ENCODE results near the gene ALOX15. TPM values are rescaled to one million over a fixed set of nuclear protein-coding genes. Genes with fewer than 3 reads are reported as not detected.
"Not testable (repeated sequence)": the region's sequence is repeated elsewhere in the genome, so short reads cannot be mapped to it uniquely, and the experiment has no call there.

ALOX15 gene
- total RNA-seq, 3 donors from 2014 or later (not counting 1 experiment from before 2014, with no cell fraction given) = not detected

DNA sequence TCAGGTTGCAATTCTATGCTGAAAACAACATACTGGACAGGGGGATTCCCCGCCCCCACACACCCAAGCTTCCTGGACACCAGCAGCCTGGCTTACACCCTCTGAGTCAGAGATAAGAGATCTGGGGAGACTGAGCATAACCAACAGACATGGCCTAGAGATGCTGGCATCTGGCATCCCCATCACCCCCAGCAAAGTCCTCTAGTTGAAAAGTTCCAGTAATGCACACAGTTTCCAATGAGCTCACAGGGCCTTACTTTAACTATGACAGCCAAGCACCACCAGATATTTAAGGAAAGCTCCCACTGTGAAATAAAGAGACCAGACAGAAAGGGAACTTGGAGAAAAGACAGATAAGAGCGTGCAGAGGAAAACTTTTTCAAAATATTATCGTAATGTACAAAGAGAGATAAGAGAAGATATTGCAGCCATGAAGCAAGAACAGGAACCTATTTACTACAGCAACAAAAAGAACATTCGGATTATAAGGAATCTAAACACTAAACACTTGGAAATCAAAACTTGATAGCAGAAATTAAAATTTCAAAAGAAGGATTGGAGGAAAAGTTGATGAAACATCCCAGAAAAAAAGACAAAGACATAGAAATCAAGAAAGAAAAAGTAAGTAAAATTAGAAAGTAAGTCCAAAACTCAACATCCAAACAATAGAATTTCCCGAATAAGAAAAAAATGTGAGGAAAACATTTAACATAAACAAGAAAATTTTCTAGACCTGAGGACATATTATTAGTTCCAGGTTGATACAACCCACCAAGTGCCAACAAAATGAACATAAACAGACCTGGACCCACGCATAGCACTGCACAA lies 17.2 kb upstream of the ALOX15 start:
- no peaks in the 10 kb centered on the region for H3K36me3 Mint-ChIP-seq
- no peak overlapping the region for H3K4me3 Mint-ChIP-seq
- no peaks in the 10 kb centered on the region for H3K4me1 Mint-ChIP-seq
- no peak overlapping the region for H3K4me3 ChIP-seq (ENCODE audit: low read length)
- no peak for DNase-seq
- no peaks in the 10 kb centered on the region for H3K9me3 Mint-ChIP-seq
- no peaks in the 10 kb centered on the region for H3K36me3 ChIP-seq (ENCODE audit: control insufficient read depth, insufficient read depth, low read length)
- no peaks in the 10 kb centered on the region for H3K9me3 ChIP-seq (ENCODE audit: control insufficient read depth, insufficient read depth, low read length)
- no peaks in the 10 kb centered on the region for H3K4me1 ChIP-seq (ENCODE audit: control insufficient read depth, insufficient read depth, low read length)
- TF ChIP-seq, protein P1, sequence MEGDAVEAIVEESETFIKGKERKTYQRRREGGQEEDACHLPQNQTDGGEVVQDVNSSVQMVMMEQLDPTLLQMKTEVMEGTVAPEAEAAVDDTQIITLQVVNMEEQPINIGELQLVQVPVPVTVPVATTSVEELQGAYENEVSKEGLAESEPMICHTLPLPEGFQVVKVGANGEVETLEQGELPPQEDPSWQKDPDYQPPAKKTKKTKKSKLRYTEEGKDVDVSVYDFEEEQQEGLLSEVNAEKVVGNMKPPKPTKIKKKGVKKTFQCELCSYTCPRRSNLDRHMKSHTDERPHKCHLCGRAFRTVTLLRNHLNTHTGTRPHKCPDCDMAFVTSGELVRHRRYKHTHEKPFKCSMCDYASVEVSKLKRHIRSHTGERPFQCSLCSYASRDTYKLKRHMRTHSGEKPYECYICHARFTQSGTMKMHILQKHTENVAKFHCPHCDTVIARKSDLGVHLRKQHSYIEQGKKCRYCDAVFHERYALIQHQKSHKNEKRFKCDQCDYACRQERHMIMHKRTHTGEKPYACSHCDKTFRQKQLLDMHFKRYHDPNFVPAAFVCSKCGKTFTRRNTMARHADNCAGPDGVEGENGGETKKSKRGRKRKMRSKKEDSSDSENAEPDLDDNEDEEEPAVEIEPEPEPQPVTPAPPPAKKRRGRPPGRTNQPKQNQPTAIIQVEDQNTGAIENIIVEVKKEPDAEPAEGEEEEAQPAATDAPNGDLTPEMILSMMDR (IDR thresholded peaks at IDR 0.05) = no peak
- H3K27ac ChIP-seq (ENCODE audit: low read length) = no peak overlapping the region
- H3K27ac Mint-ChIP-seq = no peak overlapping the region
- no peaks in the 10 kb centered on the region for H3K27me3 ChIP-seq (ENCODE audit: control insufficient read depth, insufficient read depth, low read length)
- intact Hi-C loops (cut with micrococcal nuclease) = no loop called here
- peaks cover 3 to 7% of the 10 kb centered on the region in 2 donors for H3K27me3 Mint-ChIP-seq (ENCODE audit: low read depth in 2 of 2)
- ATAC-seq = peak in 1 of 3 donors; percentile 41
- WGBS (ENCODE audit: insufficient coverage) = 93% methylated on average over 3 of the region's 6 CpGs

DNA sequence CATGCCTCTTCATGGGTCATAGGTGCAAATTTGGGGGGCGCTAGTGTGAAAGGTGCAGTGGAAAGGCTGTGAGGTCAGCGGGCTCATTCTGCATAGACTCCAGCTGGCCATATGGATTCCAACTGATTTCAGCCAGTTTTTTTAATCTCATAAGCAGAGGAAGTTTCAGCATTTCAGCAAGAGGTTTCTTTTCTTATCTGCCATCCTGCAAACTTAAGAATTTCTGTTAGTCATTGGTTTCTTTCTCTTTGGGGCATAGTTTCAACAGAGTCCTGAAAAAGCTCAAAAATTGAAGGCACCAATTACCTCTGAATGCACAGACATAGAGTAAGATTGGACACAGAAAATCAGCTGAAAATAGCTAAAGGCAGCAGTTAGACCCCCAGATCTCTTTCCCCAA lies 16.2 kb upstream of the ALOX15 start:
- Histone ChIP-seq H3K27ac (ENCODE audit: low read length) (no peak overlapping the region), H3K27me3 (ENCODE audit: control insufficient read depth, insufficient read depth, low read length) (no peaks in the 10 kb centered on the region), H3K4me3 (ENCODE audit: low read length) (no peak overlapping the region), H3K36me3 (ENCODE audit: control insufficient read depth, insufficient read depth, low read length) (no peaks in the 10 kb centered on the region), H3K4me1 (ENCODE audit: control insufficient read depth, insufficient read depth, low read length) (no peaks in the 10 kb centered on the region), H3K9me3 (ENCODE audit: control insufficient read depth, insufficient read depth, low read length) (no peaks in the 10 kb centered on the region)
- Mint-ChIP-seq H3K4me3 (no peak overlapping the region), H3K36me3 (no peaks in the 10 kb centered on the region), H3K27ac (no peak overlapping the region), H3K27me3 (ENCODE audit: low read depth in 2 of 2) (peaks cover 3 to 7% of the 10 kb centered on the region in 2 donors), H3K9me3 (no peaks in the 10 kb centered on the region), H3K4me1 (no peaks in the 10 kb centered on the region)
- 79% methylated on average over 2 of the region's 2 CpGs for WGBS (ENCODE audit: insufficient coverage)
- intact Hi-C loops (cut with micrococcal nuclease) = no loop called here
- DNase-seq = no peak
- TF ChIP-seq, protein P1 (IDR thresholded peaks at IDR 0.05) = no peak
- ATAC-seq = no peak

DNA sequence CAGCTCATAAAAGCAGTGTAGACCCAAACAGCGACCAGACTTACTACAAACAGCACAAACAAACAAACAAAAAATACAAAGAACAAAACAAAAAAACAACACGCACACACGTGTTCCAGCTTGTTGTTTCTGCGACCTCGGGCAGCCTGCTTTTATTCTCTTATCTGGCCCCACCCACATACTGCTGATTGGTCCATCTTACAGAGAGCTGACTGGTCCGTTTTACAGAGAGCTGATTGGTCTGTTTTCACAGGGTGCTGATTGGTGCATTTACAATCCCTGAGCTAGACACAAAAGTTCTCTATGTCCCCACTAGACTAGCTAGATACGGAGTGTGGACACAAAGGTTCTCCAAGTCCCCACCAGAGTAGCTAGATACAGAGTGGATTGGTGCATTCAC lies 14.5 kb upstream of the ALOX15 start:
- ATAC-seq; DNase-seq; H3K27ac Mint-ChIP-seq; H3K27me3 Mint-ChIP-seq (ENCODE audit: low read depth in 2 of 2); H3K4me1 ChIP-seq (ENCODE audit: control insufficient read depth, insufficient read depth, low read length); H3K9me3 ChIP-seq (ENCODE audit: control insufficient read depth, insufficient read depth, low read length); H3K4me3 Mint-ChIP-seq; H3K4me3 ChIP-seq (ENCODE audit: low read length); H3K27ac ChIP-seq (ENCODE audit: low read length); H3K27me3 ChIP-seq (ENCODE audit: control insufficient read depth, insufficient read depth, low read length); intact Hi-C loops (cut with micrococcal nuclease); H3K4me1 Mint-ChIP-seq; H3K9me3 Mint-ChIP-seq; H3K36me3 Mint-ChIP-seq; H3K36me3 ChIP-seq (ENCODE audit: control insufficient read depth, insufficient read depth, low read length): not testable (repeated sequence)
- WGBS (ENCODE audit: insufficient coverage) = 97% methylated on average over 7 of the region's 7 CpGs

DNA sequence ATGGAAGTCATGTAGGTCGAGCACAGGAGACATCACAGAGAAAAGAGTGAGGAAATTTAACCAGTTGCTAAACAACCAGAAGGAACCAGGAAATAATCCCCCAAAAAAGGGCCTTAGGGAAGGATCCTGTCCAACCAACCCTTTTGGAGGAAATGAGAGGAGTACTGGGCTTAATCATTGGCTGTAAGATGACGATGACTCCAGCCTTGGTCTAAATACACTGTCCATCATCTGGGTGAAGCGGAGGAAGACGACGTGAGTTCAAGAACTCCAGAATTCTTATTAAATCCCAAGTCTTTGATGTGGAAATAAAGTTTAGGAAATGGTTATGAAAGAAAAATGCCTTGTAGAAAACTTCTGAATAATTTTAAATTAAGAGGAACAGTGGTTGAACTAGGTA lies 11.5 kb upstream of the ALOX15 start:
- Mint-ChIP-seq H3K4me3 (no peak overlapping the region), H3K36me3 (no peaks in the 10 kb centered on the region), H3K4me1 (no peaks in the 10 kb centered on the region), H3K9me3 (no peaks in the 10 kb centered on the region), H3K27me3 (ENCODE audit: low read depth in 2 of 2) (peaks cover 0 to 9% of the 10 kb centered on the region in 2 donors), H3K27ac (no peak overlapping the region)
- Histone ChIP-seq H3K27ac (ENCODE audit: low read length) (no peak overlapping the region), H3K4me1 (ENCODE audit: control insufficient read depth, insufficient read depth, low read length) (no peaks in the 10 kb centered on the region), H3K27me3 (ENCODE audit: control insufficient read depth, insufficient read depth, low read length) (no peaks in the 10 kb centered on the region), H3K36me3 (ENCODE audit: control insufficient read depth, insufficient read depth, low read length) (no peaks in the 10 kb centered on the region), H3K9me3 (ENCODE audit: control insufficient read depth, insufficient read depth, low read length) (no peaks in the 10 kb centered on the region), H3K4me3 (ENCODE audit: low read length) (no peak overlapping the region)
- TF ChIP-seq, protein P1 (IDR thresholded peaks at IDR 0.05) = no peak
- ATAC-seq = no peak
- intact Hi-C loops (cut with micrococcal nuclease) = no loop called here
- DNase-seq = no peak
- WGBS (ENCODE audit: insufficient coverage) = 83% methylated on average over 5 of the region's 5 CpGs
